Thymus (tissue), 11 donors: ENCODE data around the gene ABCC2. TPM values are rescaled to one million over a fixed set of nuclear protein-coding genes. Genes with fewer than 3 reads are reported as not detected.

ENCODE experiments used
- DNase-seq, 9 donors: peaks; one replicate each; pipeline ENCODE4 v3.0.0-alpha.2; 2013; ENCODE audit warnings: low spot score in 9 of 9, low read depth in 6 of 9, missing footprints in 1 of 9
- H3K27ac ChIP-seq, 2 donors: one replicate each; pipeline ENCODE4 v1.5.1; 2013; ENCODE audit warnings: control low read depth in 1 of 2, low read depth in 1 of 2, low read length in 1 of 2, mild to moderate bottlenecking in 1 of 2, moderate library complexity in 1 of 2
- H3K27me3 ChIP-seq, 2 donors: one replicate each; pipeline ENCODE4 v1.5.1; 2013; ENCODE audit warnings: low read length in 1 of 2; ENCODE audit not compliant: control insufficient read depth in 2 of 2, insufficient read depth in 1 of 2
- H3K36me3 ChIP-seq, 2 donors: one replicate each; pipeline ENCODE4 v1.5.1; 2013; ENCODE audit warnings: low read length in 1 of 2, mild to moderate bottlenecking in 1 of 2, moderate library complexity in 1 of 2; ENCODE audit not compliant: control insufficient read depth in 2 of 2, insufficient read depth in 2 of 2
- H3K4me1 ChIP-seq, 2 donors: one replicate each; pipeline ENCODE4 v1.5.1; 2013; ENCODE audit warnings: low read length in 2 of 2; ENCODE audit not compliant: control insufficient read depth in 2 of 2, insufficient read depth in 2 of 2
- H3K4me3 ChIP-seq, 2 donors: one replicate each; pipeline ENCODE4 v1.5.1; 2013; ENCODE audit warnings: low read length in 2 of 2, control low read depth in 1 of 2, mild to moderate bottlenecking in 1 of 2
- H3K9me3 ChIP-seq, 2 donors: one replicate each; pipeline ENCODE4 v1.5.1; 2013; ENCODE audit warnings: low read length in 1 of 2, mild to moderate bottlenecking in 1 of 2; ENCODE audit not compliant: control insufficient read depth in 2 of 2, insufficient read depth in 1 of 2
- WGBS: extraction: QIAGEN DNeasy Blood & Tissue Kit; methylation state at CpG from one replicate; pipeline ENCODE4 v1.1.7; 2013; 5-methylcytosine and 5-hydroxymethylcytosine counted together
- polyA plus RNA-seq: library from polyadenylated mRNA; stranded (reverse); fragments of 200-250 nt; gene quantifications from one replicate; pipeline ENCODE4 v1.2.3, GENCODE V29; 2013
- total RNA-seq: library from RNA; stranded (reverse); fragments of 120-200 nt; gene quantifications from one replicate; pipeline ENCODE4 v1.2.4, GENCODE V29; 2013
- donor health status: healthy.

ABCC2 gene
- total and polyA plus RNA-seq, 2 donors = 1.1 to 1.9 TPM

- no peaks in the 10 kb centered on the region for H3K4me1 ChIP-seq
- H3K27ac ChIP-seq = no peak overlapping the region
- no peaks in the 10 kb centered on the region for H3K27me3 ChIP-seq
- H3K9me3 ChIP-seq = no peaks in the 10 kb centered on the region
- DNase-seq = no peak
- H3K36me3 ChIP-seq = no peaks in the 10 kb centered on the region
- H3K4me3 ChIP-seq = no peak overlapping the region
- 97% methylated on average over 4 of the region's 4 CpGs for WGBS
Observed at GRCh38 chr10:99798031-99798430, 15.6 kb downstream of the ABCC2 start.

GRCh38 chr10:99798920-99799319 is 16.5 kb downstream of the ABCC2 start:
- DNase-seq = no peak
- Histone ChIP-seq H3K27ac (no peak overlapping the region), H3K4me3 (no peak overlapping the region), H3K4me1 (no peaks in the 10 kb centered on the region), H3K27me3 (no peaks in the 10 kb centered on the region), H3K9me3 (no peaks in the 10 kb centered on the region), H3K36me3 (no peaks in the 10 kb centered on the region)
- 96% methylated on average over 3 of the region's 3 CpGs for WGBS

GRCh38 chr10:99799613-99800012 is 17.2 kb downstream of the ABCC2 start:
- H3K36me3 ChIP-seq = no peaks in the 10 kb centered on the region
- no peaks in the 10 kb centered on the region for H3K27me3 ChIP-seq
- no peak overlapping the region for H3K27ac ChIP-seq
- no peaks in the 10 kb centered on the region for H3K9me3 ChIP-seq
- WGBS = 95% methylated on average over 4 of the region's 4 CpGs
- H3K4me1 ChIP-seq = no peaks in the 10 kb centered on the region
- no peak for DNase-seq
- no peak overlapping the region for H3K4me3 ChIP-seq

- Histone ChIP-seq H3K9me3 (no peaks in the 10 kb centered on the region), H3K4me1 (no peaks in the 10 kb centered on the region), H3K27ac (no peak overlapping the region), H3K36me3 (no peaks in the 10 kb centered on the region), H3K4me3 (no peak overlapping the region), H3K27me3 (no peaks in the 10 kb centered on the region)
- no peak for DNase-seq
- WGBS = 98% methylated on average over 3 of the region's 3 CpGs
Observed at GRCh38 chr10:99804471-99804870, 22.0 kb downstream of the ABCC2 start.

GRCh38 chr10:99805190-99805589 is 22.8 kb downstream of the ABCC2 start:
- WGBS = 93% methylated on average over 5 of the region's 5 CpGs
- H3K4me1 ChIP-seq = no peaks in the 10 kb centered on the region
- no peaks in the 10 kb centered on the region for H3K36me3 ChIP-seq
- no peak for DNase-seq
- H3K9me3 ChIP-seq = no peaks in the 10 kb centered on the region
- no peak overlapping the region for H3K27ac ChIP-seq
- no peaks in the 10 kb centered on the region for H3K27me3 ChIP-seq
- no peak overlapping the region for H3K4me3 ChIP-seq

GRCh38 chr10:99806091-99806490 is 23.7 kb downstream of the ABCC2 start:
- Histone ChIP-seq H3K27me3 (no peaks in the 10 kb centered on the region), H3K36me3 (no peaks in the 10 kb centered on the region), H3K4me3 (no peak overlapping the region), H3K9me3 (no peaks in the 10 kb centered on the region), H3K27ac (no peak overlapping the region), H3K4me1 (no peaks in the 10 kb centered on the region)
- no peak for DNase-seq
- WGBS = 65% methylated on average over 3 of the region's 3 CpGs

- no peak overlapping the region for H3K27ac ChIP-seq
- H3K36me3 ChIP-seq = no peaks in the 10 kb centered on the region
- H3K4me3 ChIP-seq = no peak overlapping the region
- H3K9me3 ChIP-seq = no peaks in the 10 kb centered on the region
- no peaks in the 10 kb centered on the region for H3K27me3 ChIP-seq
- DNase-seq = no peak
- WGBS = 97% methylated on average over 2 of the region's 2 CpGs
- H3K4me1 ChIP-seq = no peaks in the 10 kb centered on the region
Observed at GRCh38 chr10:99807786-99808185, 25.3 kb downstream of the ABCC2 start.

GRCh38 chr10:99808270-99808669 is 25.8 kb downstream of the ABCC2 start:
- Histone ChIP-seq H3K4me3 (no peak overlapping the region), H3K27me3 (no peaks in the 10 kb centered on the region), H3K4me1 (no peaks in the 10 kb centered on the region), H3K36me3 (no peaks in the 10 kb centered on the region), H3K9me3 (no peaks in the 10 kb centered on the region), H3K27ac (no peak overlapping the region)
- no peak for DNase-seq

GRCh38 chr10:99809481-99809880 is 27.0 kb downstream of the ABCC2 start:
- no peaks in the 10 kb centered on the region for H3K9me3 ChIP-seq

More at GRCh38 chr10:99809481-99809880, 27.0 kb downstream of the ABCC2 start:
- 96% methylated on average over 2 of the region's 2 CpGs for WGBS
- Histone ChIP-seq H3K36me3 (no peaks in the 10 kb centered on the region), H3K27me3 (no peaks in the 10 kb centered on the region), H3K4me3 (no peak overlapping the region), H3K4me1 (no peaks in the 10 kb centered on the region), H3K27ac (no peak overlapping the region)
- no peak for DNase-seq
